SK-N-SH (cell line): ENCODE measurements around the gene SEC14L5.

Experiments used
- CHD2 ChIP-seq: fragments of 150-350 bp; IDR thresholded peaks from 2 replicates; pipeline ENCODE4 v1.6.1; 2018; ENCODE audit warnings: low read length; ENCODE audit not compliant: partially characterized antibody
- EP300 ChIP-seq, 2 experiments: IDR thresholded peaks; 2 replicates each; pipeline versions ENCODE4 v1.4.0 to v1.6.1; 2012; ENCODE audit warnings: borderline replicate concordance in 1 of 2, low read depth in 1 of 2, low read length in 1 of 2
- EZH2phosphoT487 ChIP-seq: fragments of 200-600 bp; sonication (generic); IDR thresholded peaks from 2 replicates; pipeline ENCODE4 v1.6.1; 2017; ENCODE audit warnings: low read depth, mixed run types, mild to moderate bottlenecking, antibody characterized with exemption, moderate library complexity, borderline replicate concordance
- NFIC ChIP-seq: IDR thresholded peaks from 2 replicates; pipeline ENCODE4 v1.4.0; 2012; ENCODE audit warnings: borderline replicate concordance
- POLR2AphosphoS5 ChIP-seq: IDR thresholded peaks from 2 replicates; pipeline ENCODE4 v1.6.1; 2012; ENCODE audit warnings: low read depth, low read length
- RAD21 ChIP-seq: IDR thresholded peaks from 2 replicates; pipeline ENCODE4 v1.6.1; 2012; ENCODE audit warnings: mild to moderate bottlenecking, low read length
- YY1 ChIP-seq: IDR thresholded peaks from 2 replicates; pipeline ENCODE4 v1.4.0; 2012; ENCODE audit warnings: low read depth, mild to moderate bottlenecking
- TF ChIP-seq, protein P1 (sequence below): fragments of 200-600 bp; sonication (generic); IDR thresholded peaks from 2 replicates; pipeline ENCODE4 v1.6.1; 2017; ENCODE audit warnings: antibody characterized with exemption, mild to moderate bottlenecking, moderate library complexity
- TF ChIP-seq, protein P2 (sequence below): IDR thresholded peaks from 2 replicates; pipeline ENCODE4 v1.6.1; 2012; ENCODE audit warnings: mild to moderate bottlenecking, low read depth, low read length, moderate library complexity
- TF ChIP-seq, protein P3 (sequence below): fragments of 150-350 bp; IDR thresholded peaks from 2 replicates; pipeline ENCODE4 v1.6.1; 2016; ENCODE audit warnings: mild to moderate bottlenecking, low read depth, low read length

DNA sequence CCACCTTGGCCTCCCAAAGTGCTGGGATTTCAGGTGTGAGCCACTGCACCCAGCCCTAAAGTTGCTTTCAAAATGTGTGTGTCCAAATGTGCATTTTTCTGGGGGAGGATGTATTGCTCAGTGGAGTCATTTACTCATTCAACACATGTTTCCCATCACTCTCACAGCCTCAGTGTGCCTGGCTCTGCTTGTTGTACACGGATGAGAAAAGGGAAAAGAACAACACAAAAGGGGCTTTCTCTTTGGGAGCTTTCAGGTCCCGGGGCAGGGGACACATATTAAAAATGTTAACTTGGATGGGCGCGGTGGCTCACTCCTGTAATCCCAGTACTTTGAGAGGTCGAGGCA, 19.5 kb upstream of the SEC14L5 start:
- TF ChIP-seq POLR2AphosphoS5 (no peak), EP300 (IDR thresholded peaks at IDR 0.05; ENCODE audit: borderline replicate concordance in 1 of 2, low read depth in 1 of 2, low read length in 1 of 2) (no peak), RAD21 (no peak), EZH2phosphoT487 (no peak), NFIC (no peak), CHD2 (no peak), YY1 (no peak)
- TF ChIP-seq, protein P1, sequence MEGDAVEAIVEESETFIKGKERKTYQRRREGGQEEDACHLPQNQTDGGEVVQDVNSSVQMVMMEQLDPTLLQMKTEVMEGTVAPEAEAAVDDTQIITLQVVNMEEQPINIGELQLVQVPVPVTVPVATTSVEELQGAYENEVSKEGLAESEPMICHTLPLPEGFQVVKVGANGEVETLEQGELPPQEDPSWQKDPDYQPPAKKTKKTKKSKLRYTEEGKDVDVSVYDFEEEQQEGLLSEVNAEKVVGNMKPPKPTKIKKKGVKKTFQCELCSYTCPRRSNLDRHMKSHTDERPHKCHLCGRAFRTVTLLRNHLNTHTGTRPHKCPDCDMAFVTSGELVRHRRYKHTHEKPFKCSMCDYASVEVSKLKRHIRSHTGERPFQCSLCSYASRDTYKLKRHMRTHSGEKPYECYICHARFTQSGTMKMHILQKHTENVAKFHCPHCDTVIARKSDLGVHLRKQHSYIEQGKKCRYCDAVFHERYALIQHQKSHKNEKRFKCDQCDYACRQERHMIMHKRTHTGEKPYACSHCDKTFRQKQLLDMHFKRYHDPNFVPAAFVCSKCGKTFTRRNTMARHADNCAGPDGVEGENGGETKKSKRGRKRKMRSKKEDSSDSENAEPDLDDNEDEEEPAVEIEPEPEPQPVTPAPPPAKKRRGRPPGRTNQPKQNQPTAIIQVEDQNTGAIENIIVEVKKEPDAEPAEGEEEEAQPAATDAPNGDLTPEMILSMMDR: no peak
- TF ChIP-seq, protein P2, sequence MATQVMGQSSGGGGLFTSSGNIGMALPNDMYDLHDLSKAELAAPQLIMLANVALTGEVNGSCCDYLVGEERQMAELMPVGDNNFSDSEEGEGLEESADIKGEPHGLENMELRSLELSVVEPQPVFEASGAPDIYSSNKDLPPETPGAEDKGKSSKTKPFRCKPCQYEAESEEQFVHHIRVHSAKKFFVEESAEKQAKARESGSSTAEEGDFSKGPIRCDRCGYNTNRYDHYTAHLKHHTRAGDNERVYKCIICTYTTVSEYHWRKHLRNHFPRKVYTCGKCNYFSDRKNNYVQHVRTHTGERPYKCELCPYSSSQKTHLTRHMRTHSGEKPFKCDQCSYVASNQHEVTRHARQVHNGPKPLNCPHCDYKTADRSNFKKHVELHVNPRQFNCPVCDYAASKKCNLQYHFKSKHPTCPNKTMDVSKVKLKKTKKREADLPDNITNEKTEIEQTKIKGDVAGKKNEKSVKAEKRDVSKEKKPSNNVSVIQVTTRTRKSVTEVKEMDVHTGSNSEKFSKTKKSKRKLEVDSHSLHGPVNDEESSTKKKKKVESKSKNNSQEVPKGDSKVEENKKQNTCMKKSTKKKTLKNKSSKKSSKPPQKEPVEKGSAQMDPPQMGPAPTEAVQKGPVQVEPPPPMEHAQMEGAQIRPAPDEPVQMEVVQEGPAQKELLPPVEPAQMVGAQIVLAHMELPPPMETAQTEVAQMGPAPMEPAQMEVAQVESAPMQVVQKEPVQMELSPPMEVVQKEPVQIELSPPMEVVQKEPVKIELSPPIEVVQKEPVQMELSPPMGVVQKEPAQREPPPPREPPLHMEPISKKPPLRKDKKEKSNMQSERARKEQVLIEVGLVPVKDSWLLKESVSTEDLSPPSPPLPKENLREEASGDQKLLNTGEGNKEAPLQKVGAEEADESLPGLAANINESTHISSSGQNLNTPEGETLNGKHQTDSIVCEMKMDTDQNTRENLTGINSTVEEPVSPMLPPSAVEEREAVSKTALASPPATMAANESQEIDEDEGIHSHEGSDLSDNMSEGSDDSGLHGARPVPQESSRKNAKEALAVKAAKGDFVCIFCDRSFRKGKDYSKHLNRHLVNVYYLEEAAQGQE: no peak
- TF ChIP-seq, protein P3, sequence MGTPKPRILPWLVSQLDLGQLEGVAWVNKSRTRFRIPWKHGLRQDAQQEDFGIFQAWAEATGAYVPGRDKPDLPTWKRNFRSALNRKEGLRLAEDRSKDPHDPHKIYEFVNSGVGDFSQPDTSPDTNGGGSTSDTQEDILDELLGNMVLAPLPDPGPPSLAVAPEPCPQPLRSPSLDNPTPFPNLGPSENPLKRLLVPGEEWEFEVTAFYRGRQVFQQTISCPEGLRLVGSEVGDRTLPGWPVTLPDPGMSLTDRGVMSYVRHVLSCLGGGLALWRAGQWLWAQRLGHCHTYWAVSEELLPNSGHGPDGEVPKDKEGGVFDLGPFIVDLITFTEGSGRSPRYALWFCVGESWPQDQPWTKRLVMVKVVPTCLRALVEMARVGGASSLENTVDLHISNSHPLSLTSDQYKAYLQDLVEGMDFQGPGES: no peak
